T-cell (primary cell): ENCODE measurements around the gene JAZF1. TPM values are rescaled to one million over a fixed set of nuclear protein-coding genes. Genes with fewer than 3 reads are reported as not detected.

Experiments
- ATAC-seq, 4 experiments: fragments of 200-7000 bp in 3 of 4; fragments of 150-1000 bp in 1 of 4; cut with Tn5 transposase; replicated peaks in 1 of 4; 1 replicate in 3 of 4; 2 replicates in 1 of 4; pipeline ENCODE4 v1.10.0; 2021; ENCODE audit warnings: moderate library complexity in 3 of 4, mild to moderate bottlenecking in 2 of 4, moderate number of reproducible peaks in 1 of 4
- CTCF ChIA-PET, 2 donors: fragments of 300-600 bp; sonication (Branson Sonifier 250); formaldehyde crosslinking; loops; one replicate each; lab custom pipeline; 2022; ENCODE audit warnings: antibody characterized with exemption in 2 of 2; lab: Charles Lee
- POLR2A ChIA-PET, 2 donors: fragments of 300-600 bp; sonication (Branson Sonifier 250); formaldehyde crosslinking; loops; one replicate each; lab custom pipeline; 2022; ENCODE audit warnings: antibody characterized with exemption in 2 of 2; lab: Charles Lee
- DNase-seq, 35 experiments: peaks; one replicate each; pipeline versions ENCODE4 v3.0.0 to v3.0.0-alpha.2; 2013 to 2023
- H3K27ac ChIP-seq: one replicate; pipeline ENCODE4 v1.5.1; 2013; ENCODE audit warnings: low read length
- H3K27me3 ChIP-seq, 2 experiments: replicated peaks in 1 of 2; 1 replicate in 1 of 2; 2 replicates in 1 of 2; pipeline versions ENCODE4 v1.6.1 to v1.7.0; 2013; ENCODE audit warnings: low read length in 1 of 2, mixed read lengths in 1 of 2; ENCODE audit not compliant: control insufficient read depth in 2 of 2, insufficient read depth in 2 of 2; ENCODE audit errors: extremely low read depth in 1 of 2
- H3K36me3 ChIP-seq, 2 donors: 1 replicate in 1 of 2; 2 replicates in 1 of 2; pipeline versions ENCODE4 v1.6.1 to v1.7.0; 2013; ENCODE audit warnings: low read length in 1 of 2; ENCODE audit not compliant: control insufficient read depth in 2 of 2, insufficient read depth in 1 of 2; ENCODE audit errors: extremely low read depth in 1 of 2
- H3K4me1 ChIP-seq, 2 experiments: 1 replicate in 1 of 2; 2 replicates in 1 of 2; pipeline versions ENCODE4 v1.6.1 to v1.7.0; 2013; ENCODE audit warnings: low read length in 2 of 2, mixed read lengths in 1 of 2; ENCODE audit not compliant: insufficient read depth in 2 of 2, control insufficient read depth in 1 of 2; ENCODE audit errors: extremely low read depth in 1 of 2
- H3K4me3 ChIP-seq, 2 donors: 1 replicate in 1 of 2; 2 replicates in 1 of 2; pipeline versions ENCODE4 v1.5.1 to v1.7.0; 2013; ENCODE audit warnings: mild to moderate bottlenecking in 2 of 2, low read length in 1 of 2, moderate library complexity in 1 of 2; ENCODE audit not compliant: control insufficient read depth in 1 of 2; ENCODE audit errors: extremely low read depth in 1 of 2
- H3K9me3 ChIP-seq: 2 replicates; pipeline ENCODE4 v1.7.0; 2013
- H3K27ac Mint-ChIP-seq, 2 donors: one replicate each; pipeline ENCODE4 v1.8.0; 2020 to 2021; ENCODE audit warnings: mild to moderate bottlenecking in 2 of 2, mixed read lengths in 2 of 2
- H3K27me3 Mint-ChIP-seq, 2 donors: one replicate each; pipeline ENCODE4 v1.8.0; 2021 to 2022; ENCODE audit warnings: mixed read lengths in 2 of 2
- H3K36me3 Mint-ChIP-seq: one replicate; pipeline ENCODE4 v1.8.0; 2021; ENCODE audit warnings: mixed read lengths
- H3K4me1 Mint-ChIP-seq, 3 donors: one replicate each; pipeline ENCODE4 v1.8.0; 2020 to 2022; ENCODE audit warnings: mixed read lengths in 3 of 3, mild to moderate bottlenecking in 1 of 3
- H3K4me3 Mint-ChIP-seq, 3 donors: one replicate each; pipeline ENCODE4 v1.8.0; 2020 to 2022; ENCODE audit warnings: mild to moderate bottlenecking in 3 of 3, mixed read lengths in 3 of 3, moderate library complexity in 3 of 3
- H3K9me3 Mint-ChIP-seq, 3 donors: one replicate each; pipeline ENCODE4 v1.8.0; 2020 to 2022; ENCODE audit warnings: mixed read lengths in 3 of 3
- WGBS: methylation state at CpG from one replicate; pipeline ENCODE4 v1.1.5; 2013; ENCODE audit warnings: missing lambda C conversion rate; ENCODE audit not compliant: insufficient coverage; 5-methylcytosine and 5-hydroxymethylcytosine counted together
- total RNA-seq, 35 experiments: library from RNA in 6 of 35; stranded (reverse) in 6 of 35; fragments of 120-200 nt in 1 of 35; gene quantifications; one replicate each; pipeline versions ENCODE4 v1.2.1 to v1.2.4 and lab custom pipeline; 2013 to 2026

The JAZF1 gene
- total RNA-seq, 5 donors from 2014 or later (not counting 1 experiment from before 2014, with no cell fraction given) = 9.6 to 22.1 (median 15.9) TPM

DNA sequence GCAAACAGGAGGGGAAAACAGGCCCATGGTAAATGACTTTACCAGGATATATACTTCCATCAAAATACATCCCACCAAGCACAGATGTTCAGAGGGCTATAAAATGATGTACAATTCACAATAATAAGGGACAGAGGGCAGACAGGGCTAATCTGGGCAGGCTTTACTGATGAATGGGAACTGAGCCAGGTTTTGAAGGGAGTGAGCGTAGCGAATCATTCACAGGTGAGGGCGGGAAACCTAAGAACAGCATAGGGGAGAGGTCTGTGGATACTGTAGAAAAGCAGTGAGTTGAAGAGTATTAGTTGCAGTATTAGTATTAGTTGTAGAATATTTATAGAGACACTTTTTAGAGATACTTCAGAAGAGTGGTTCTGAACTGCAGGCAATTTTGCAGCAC lies 180.8 kb downstream of the JAZF1 start:
- ATAC-seq (no peak), DNase-seq (no peak)
- Mint-ChIP-seq H3K9me3 (no peaks in the 10 kb centered on the region), H3K27ac (no peak overlapping the region), H3K4me3 (no peak overlapping the region), H3K36me3 (peaks cover 9% of the 10 kb centered on the region), H3K27me3 (no peaks in the 10 kb centered on the region), H3K4me1 (peaks cover 0 to 28% (median 0%) of the 10 kb centered on the region in 3 donors)
- H3K27me3 ChIP-seq = no peaks in the 10 kb centered on the region
- no peaks in the 10 kb centered on the region for H3K4me1 ChIP-seq
- CTCF ChIA-PET = interaction anchor here in 1 of 2 donors (0.7 kb wide), 1 partner anchor 74 kb away, joined by 3 read pairs; no protein-coding TSS in a partner anchor
- H3K4me3 ChIP-seq = no peak overlapping the region
- no peaks in the 10 kb centered on the region for H3K36me3 ChIP-seq
- 100% methylated on average over 3 of the region's 3 CpGs for WGBS
- H3K9me3 ChIP-seq = no peaks in the 10 kb centered on the region
- POLR2A ChIA-PET = no interaction called here
- H3K27ac ChIP-seq = no peak overlapping the region

DNA sequence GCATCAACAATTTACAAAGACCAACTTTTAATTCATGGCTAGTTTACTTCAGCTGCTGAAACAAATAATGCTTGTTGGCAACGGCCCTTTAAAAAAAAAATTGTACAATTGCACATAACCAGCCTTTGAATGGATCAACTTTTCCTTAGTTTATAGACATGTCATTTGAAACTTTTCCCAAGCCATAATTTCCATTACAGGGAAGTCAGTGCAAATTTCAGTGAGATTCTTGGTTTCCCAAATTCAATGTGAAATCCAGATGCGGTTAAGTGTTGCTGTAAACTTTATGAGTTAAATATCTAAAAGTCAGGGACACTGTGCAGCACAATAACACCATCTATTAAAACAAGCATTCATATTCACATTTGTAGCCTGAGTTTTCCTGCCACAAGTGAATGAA lies 182.2 kb downstream of the JAZF1 start:
- Histone ChIP-seq H3K36me3 (no peaks in the 10 kb centered on the region), H3K4me3 (no peak overlapping the region), H3K27ac (no peak overlapping the region), H3K27me3 (no peaks in the 10 kb centered on the region), H3K9me3 (no peaks in the 10 kb centered on the region), H3K4me1 (no peaks in the 10 kb centered on the region)
- no peak overlapping the region for H3K27ac Mint-ChIP-seq
- H3K4me1 Mint-ChIP-seq = peaks cover 0 to 30% (median 2%) of the 10 kb centered on the region in 3 donors
- no peaks in the 10 kb centered on the region for H3K27me3 Mint-ChIP-seq
- no peaks in the 10 kb centered on the region for H3K9me3 Mint-ChIP-seq
- WGBS = 45% methylated on average over 1 of the region's 2 CpGs
- H3K36me3 Mint-ChIP-seq = peaks cover 9% of the 10 kb centered on the region
- ChIA-PET CTCF (no interaction called here), POLR2A (no interaction called here)
- DNase-seq (no peak), ATAC-seq (no peak)
- no peak overlapping the region for H3K4me3 Mint-ChIP-seq

GRCh38 chr7:27997188-27997707 lies 183.3 kb downstream of the JAZF1 start:
- H3K27me3 ChIP-seq = no peaks in the 10 kb centered on the region
- Mint-ChIP-seq H3K36me3 (peaks cover 9% of the 10 kb centered on the region), H3K27ac (no peak overlapping the region), H3K27me3 (no peaks in the 10 kb centered on the region), H3K4me1 (peaks cover 0 to 39% (median 7%) of the 10 kb centered on the region in 3 donors), H3K9me3 (no peaks in the 10 kb centered on the region), H3K4me3 (no peak overlapping the region)
- ChIA-PET CTCF (interaction anchor here (0.6 to 0.7 kb wide), 3 partner anchors 20 to 1920 kb away, joined by 3 to 7 read pairs (median 4); no protein-coding TSS in a partner anchor), POLR2A (interaction anchor here in 1 of 2 donors (0.7 kb wide), 1 partner anchor 254 kb away, joined by 3 read pairs; no protein-coding TSS in a partner anchor)
- no peaks in the 10 kb centered on the region for H3K36me3 ChIP-seq
- H3K27ac ChIP-seq = no peak overlapping the region
- no peak for ATAC-seq
- H3K4me3 ChIP-seq = no peak overlapping the region
- no CpG with 5 or more reads among the region's 1 CpG for WGBS
- H3K9me3 ChIP-seq = no peaks in the 10 kb centered on the region
- H3K4me1 ChIP-seq = no peaks in the 10 kb centered on the region
- DNase-seq = no peak

- no peaks in the 10 kb centered on the region for H3K27me3 ChIP-seq
- H3K4me1 ChIP-seq = no peaks in the 10 kb centered on the region
- H3K36me3 ChIP-seq = no peaks in the 10 kb centered on the region
- ATAC-seq (no peak), DNase-seq (no peak)
- ChIA-PET CTCF (no interaction called here), POLR2A (no interaction called here)
- no peak overlapping the region for H3K4me3 Mint-ChIP-seq
- peaks cover 17% of the 10 kb centered on the region for H3K36me3 Mint-ChIP-seq
- H3K4me1 Mint-ChIP-seq = peaks cover 0 to 40% (median 11%) of the 10 kb centered on the region in 3 donors
- H3K27me3 Mint-ChIP-seq = no peaks in the 10 kb centered on the region
- no peak overlapping the region for H3K27ac ChIP-seq
- no peaks in the 10 kb centered on the region for H3K9me3 Mint-ChIP-seq
- H3K27ac Mint-ChIP-seq = no peak overlapping the region
- WGBS = no CpG with 5 or more reads among the region's 7 CpGs
- no peak overlapping the region for H3K4me3 ChIP-seq
- no peaks in the 10 kb centered on the region for H3K9me3 ChIP-seq
These were observed 184.5 kb downstream of the JAZF1 start for GRCh38 chr7:27996141-27996540.

DNA sequence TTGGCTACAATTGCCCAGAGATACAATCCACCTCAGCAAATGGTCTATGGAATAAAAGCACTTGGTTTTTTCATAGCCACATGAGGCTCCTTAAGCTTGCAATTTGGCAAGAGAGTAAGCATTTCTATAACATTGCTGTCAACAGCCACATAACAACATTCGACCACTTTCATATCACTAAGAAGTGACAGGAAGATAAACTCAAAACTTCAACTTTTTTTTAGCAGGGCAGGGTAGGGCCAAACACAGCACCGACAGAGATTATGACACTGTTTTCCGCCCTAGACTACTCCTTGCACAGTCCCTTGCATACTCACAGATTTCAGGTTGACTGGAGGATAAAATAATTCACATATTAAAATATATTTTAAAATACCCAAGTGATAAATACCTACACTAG lies 185.4 kb downstream of the JAZF1 start:
- H3K4me1 Mint-ChIP-seq = peaks cover 0 to 42% (median 11%) of the 10 kb centered on the region in 3 donors

GRCh38 chr7:27994639-27995038 lies 186.0 kb downstream of the JAZF1 start:
- Histone ChIP-seq H3K36me3 (no peaks in the 10 kb centered on the region), H3K27me3 (no peaks in the 10 kb centered on the region), H3K9me3 (no peaks in the 10 kb centered on the region), H3K4me1 (no peaks in the 10 kb centered on the region), H3K4me3 (no peak overlapping the region), H3K27ac (no peak overlapping the region)
- Mint-ChIP-seq H3K27me3 (no peaks in the 10 kb centered on the region), H3K4me1 (peaks cover 0 to 40% (median 11%) of the 10 kb centered on the region in 3 donors), H3K4me3 (no peak overlapping the region), H3K27ac (no peak overlapping the region), H3K9me3 (no peaks in the 10 kb centered on the region), H3K36me3 (peaks cover 21% of the 10 kb centered on the region)
- DNase-seq (no peak), ATAC-seq (no peak)
- ChIA-PET CTCF (no interaction called here), POLR2A (interaction anchor here in 1 of 2 donors (0.5 kb wide), 1 partner anchor 23 kb away, joined by 8 read pairs; no protein-coding TSS in a partner anchor)
- 68% methylated on average over 2 of the region's 2 CpGs for WGBS

More for the DNA sequence above, 185.4 kb downstream of the JAZF1 start:
- Histone ChIP-seq H3K27ac (no peak overlapping the region), H3K4me1 (no peaks in the 10 kb centered on the region), H3K9me3 (no peaks in the 10 kb centered on the region), H3K4me3 (no peak overlapping the region), H3K27me3 (no peaks in the 10 kb centered on the region), H3K36me3 (no peaks in the 10 kb centered on the region)
- no peaks in the 10 kb centered on the region for H3K9me3 Mint-ChIP-seq
- POLR2A ChIA-PET = interaction anchor here in 1 of 2 donors (0.5 kb wide), 1 partner anchor 22 kb away, joined by 8 read pairs; no protein-coding TSS in a partner anchor
- CTCF ChIA-PET = no interaction called here
- no peak overlapping the region for H3K4me3 Mint-ChIP-seq
- no peaks in the 10 kb centered on the region for H3K27me3 Mint-ChIP-seq
- no peak overlapping the region for H3K27ac Mint-ChIP-seq
- DNase-seq (no peak), ATAC-seq (no peak)
- WGBS = 100% methylated on average over 1 of the region's 3 CpGs
- peaks cover 23% of the 10 kb centered on the region for H3K36me3 Mint-ChIP-seq
